ENCODE measurements around the gene SATB2. TPM values are rescaled to one million over a fixed set of nuclear protein-coding genes. Genes with fewer than 3 reads are reported as not detected.

Gene SATB2
- total RNA-seq, 1 donor from 2014 or later, result 1.2 TPM

DNA sequence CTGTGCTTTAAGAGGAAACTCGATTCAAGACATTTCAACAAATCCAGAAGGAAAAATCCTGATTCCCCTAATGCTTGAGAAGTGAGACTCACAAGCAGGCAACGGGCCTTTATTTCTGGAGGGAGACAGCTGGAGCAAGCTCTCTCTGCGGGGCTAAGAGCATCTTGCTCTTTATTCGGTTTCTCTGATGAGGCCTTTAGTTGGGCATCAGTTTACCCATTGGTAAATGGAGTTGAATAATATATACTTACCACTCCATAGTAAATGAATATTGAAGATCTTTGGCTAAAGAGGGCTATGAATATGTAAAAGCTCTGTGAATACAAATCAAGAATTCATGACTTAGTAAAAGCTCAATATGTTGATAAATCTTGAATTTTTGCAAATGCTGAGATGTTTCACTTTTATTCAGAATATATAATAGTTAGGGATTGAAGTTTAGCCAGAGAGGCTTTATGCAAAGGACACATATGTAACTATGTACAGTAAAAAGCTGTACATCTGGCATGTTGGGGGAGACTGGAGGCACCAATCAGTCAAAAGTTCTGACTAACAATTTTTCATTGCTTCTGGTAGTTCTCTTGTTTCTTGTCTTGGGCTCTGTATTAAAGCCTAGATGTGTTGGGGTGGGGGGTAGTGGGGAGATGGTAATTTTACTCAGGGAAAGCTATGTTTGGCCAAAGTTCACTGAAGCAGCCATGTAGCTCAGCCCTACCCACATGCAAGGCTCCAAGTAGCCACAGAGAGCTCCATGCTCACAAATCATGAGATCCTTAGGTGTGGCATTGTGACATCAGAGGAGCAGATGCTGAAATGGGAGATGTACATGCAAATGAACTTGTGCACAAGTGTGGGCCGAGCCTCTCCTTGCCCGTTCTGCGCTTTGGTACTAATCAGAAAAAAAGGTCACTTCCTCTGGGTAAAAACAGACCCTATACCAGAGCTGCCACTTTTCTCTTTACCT, 200.2 kb downstream of the SATB2 start:
- Histone ChIP-seq H3K27ac (no peak overlapping the region), H3K4me3 (no peak overlapping the region), H3K36me3 (no peaks in the 10 kb centered on the region), H3K9me3 (peaks cover 0 to 9% of the 10 kb centered on the region in 2 donors), H3K4me1 (no peaks in the 10 kb centered on the region), H3K27me3 (no peaks in the 10 kb centered on the region)
- DNase-seq (ENCODE audit: low spot score in 2 of 2), result no peak
- TF ChIP-seq, protein P1, sequence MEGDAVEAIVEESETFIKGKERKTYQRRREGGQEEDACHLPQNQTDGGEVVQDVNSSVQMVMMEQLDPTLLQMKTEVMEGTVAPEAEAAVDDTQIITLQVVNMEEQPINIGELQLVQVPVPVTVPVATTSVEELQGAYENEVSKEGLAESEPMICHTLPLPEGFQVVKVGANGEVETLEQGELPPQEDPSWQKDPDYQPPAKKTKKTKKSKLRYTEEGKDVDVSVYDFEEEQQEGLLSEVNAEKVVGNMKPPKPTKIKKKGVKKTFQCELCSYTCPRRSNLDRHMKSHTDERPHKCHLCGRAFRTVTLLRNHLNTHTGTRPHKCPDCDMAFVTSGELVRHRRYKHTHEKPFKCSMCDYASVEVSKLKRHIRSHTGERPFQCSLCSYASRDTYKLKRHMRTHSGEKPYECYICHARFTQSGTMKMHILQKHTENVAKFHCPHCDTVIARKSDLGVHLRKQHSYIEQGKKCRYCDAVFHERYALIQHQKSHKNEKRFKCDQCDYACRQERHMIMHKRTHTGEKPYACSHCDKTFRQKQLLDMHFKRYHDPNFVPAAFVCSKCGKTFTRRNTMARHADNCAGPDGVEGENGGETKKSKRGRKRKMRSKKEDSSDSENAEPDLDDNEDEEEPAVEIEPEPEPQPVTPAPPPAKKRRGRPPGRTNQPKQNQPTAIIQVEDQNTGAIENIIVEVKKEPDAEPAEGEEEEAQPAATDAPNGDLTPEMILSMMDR (IDR thresholded peaks at IDR 0.05), result no peak
- intact Hi-C loops (cut with DNase I), result no loop called here

DNA sequence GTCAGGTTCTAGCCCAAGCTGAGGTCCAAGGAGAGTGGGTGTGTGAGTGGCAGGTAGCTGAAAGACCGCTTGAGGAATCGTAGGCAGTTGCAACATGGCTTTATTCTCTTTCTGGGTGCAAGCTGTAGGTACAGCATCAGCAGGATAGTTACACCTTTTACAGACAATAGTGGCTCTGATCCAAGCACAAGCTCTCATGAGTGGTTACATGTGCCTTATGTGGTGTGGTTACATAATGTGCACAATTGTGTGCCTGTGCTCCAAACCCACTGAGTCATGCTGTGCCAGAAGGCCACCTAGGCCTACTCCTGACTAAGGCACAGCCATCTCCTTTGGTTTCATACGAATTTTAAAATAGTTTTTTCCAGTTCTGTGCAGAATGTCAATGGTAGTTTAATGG, 227.6 kb downstream of the SATB2 start:
- no peak overlapping the region for H3K4me3 ChIP-seq
- intact Hi-C loops (cut with DNase I), result no loop called here
- H3K36me3 ChIP-seq, result no peaks in the 10 kb centered on the region
- H3K9me3 ChIP-seq, result no peaks in the 10 kb centered on the region
- no peak for DNase-seq (ENCODE audit: low spot score in 2 of 2)
- H3K27me3 ChIP-seq, result no peaks in the 10 kb centered on the region
- H3K27ac ChIP-seq, result no peak overlapping the region
- no peaks in the 10 kb centered on the region for H3K4me1 ChIP-seq
- TF ChIP-seq, protein P1 (IDR thresholded peaks at IDR 0.05), result no peak

DNA sequence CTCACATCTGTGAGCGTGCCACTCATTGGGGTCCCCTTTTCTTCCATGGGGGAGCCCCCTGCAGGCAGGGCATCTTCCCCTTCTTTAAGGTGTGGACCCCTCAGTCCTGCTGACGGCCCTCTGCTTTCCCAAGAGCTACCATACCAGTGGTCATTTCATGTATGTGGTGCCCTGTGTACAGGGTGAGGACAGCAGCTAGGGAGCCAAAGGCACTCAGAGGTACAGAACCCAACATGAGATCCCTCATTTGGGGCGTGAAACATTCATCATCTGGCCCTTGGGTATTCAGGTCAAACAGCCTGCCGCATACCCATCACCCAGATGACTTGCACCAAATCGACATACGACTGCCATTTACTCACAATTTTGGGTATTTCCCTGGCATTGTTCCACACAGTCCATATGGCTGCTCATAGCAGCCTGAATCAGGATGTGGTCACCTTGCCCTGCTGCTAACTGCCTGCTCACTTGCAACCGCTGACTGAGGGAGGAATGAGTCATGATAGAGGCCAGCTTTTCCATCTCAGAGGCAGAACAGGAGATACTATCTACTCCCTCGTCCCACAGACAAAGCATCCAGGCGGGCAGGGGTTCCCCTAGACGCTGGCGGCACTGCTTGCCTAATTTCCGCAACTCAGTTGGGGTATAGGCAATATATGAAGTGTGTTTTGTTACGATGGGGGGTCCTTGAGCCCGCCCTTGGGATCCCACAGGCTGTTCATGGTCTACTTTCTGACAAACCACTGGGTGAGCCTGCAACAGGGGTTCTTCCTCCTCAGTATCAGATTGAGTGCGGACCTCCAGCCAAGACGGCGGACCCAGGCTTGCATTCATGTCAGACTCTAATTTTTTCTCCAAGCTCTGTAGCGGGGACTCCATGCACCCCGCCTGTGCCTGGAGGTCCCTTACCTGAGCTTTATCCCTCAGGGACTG, 228.6 kb downstream of the SATB2 start:
- Histone ChIP-seq H3K36me3 (no peaks in the 10 kb centered on the region), H3K27ac (no peak overlapping the region), H3K4me3 (no peak overlapping the region), H3K9me3 (no peaks in the 10 kb centered on the region), H3K27me3 (no peaks in the 10 kb centered on the region), H3K4me1 (no peaks in the 10 kb centered on the region)
- intact Hi-C loops (cut with DNase I), result no loop called here
- DNase-seq (ENCODE audit: low spot score in 2 of 2), result no peak
- TF ChIP-seq, protein P1 (IDR thresholded peaks at IDR 0.05), result no peak

DNA sequence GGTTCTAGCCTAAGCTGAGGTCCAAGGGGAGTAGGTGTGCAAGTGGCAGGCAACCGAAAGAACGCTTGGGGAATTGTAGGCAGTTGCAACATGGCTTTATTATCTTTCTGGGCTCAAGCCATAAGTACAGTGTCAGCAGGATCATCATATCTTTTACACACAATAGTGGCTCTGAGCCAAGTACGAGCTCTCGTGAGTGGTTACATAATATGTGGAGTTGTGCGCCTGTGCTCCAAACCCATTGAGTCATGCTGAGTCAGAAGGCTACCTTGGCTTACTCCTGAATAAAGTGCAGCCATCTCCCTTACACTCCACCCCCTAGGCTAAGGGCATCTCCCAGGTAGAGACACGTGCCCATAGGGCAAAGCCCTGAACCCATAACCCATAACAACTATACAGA, 233.9 kb downstream of the SATB2 start:
- TF ChIP-seq, protein P1 (IDR thresholded peaks at IDR 0.05), result no peak
- H3K36me3 ChIP-seq, result no peaks in the 10 kb centered on the region
- no peak overlapping the region for H3K27ac ChIP-seq
- H3K27me3 ChIP-seq, result no peaks in the 10 kb centered on the region
- peaks cover 0 to 4% of the 10 kb centered on the region in 2 donors for H3K4me1 ChIP-seq
- intact Hi-C loops (cut with DNase I), result no loop called here
- no peaks in the 10 kb centered on the region for H3K9me3 ChIP-seq
- DNase-seq (ENCODE audit: low spot score in 2 of 2), result no peak
- H3K4me3 ChIP-seq, result no peak overlapping the region

DNA sequence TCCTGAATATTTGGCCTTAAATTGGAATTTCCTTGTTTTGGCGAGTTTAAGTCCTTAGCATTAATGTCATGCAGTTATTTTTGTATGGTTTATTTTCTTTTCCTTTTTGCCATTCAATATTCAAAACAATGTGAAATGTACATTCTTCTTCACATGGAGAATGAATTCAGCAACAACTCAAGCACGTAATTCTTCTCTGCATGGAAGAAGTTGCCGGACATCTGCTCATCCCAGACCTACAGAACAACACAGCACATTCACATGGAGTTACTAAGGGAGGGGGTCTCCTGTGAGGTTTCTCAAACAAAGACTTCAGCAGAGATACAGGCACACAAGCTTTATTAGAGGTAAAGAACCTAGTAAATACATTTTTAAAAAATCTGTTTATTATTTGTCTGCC, 236.8 kb downstream of the SATB2 start:
- no peak for DNase-seq (ENCODE audit: low spot score in 2 of 2)
- intact Hi-C loops (cut with DNase I), result no loop called here
- peaks cover 0 to 4% of the 10 kb centered on the region in 2 donors for H3K4me1 ChIP-seq
- H3K27ac ChIP-seq, result no peak overlapping the region
- H3K9me3 ChIP-seq, result no peaks in the 10 kb centered on the region
- H3K27me3 ChIP-seq, result no peaks in the 10 kb centered on the region
- no peak overlapping the region for H3K4me3 ChIP-seq
- no peaks in the 10 kb centered on the region for H3K36me3 ChIP-seq
- TF ChIP-seq, protein P1 (IDR thresholded peaks at IDR 0.05), result no peak

Measured in ascending aorta (tissue), 2 donors.